Caco-2 (cell line): ENCODE data around the gene TBC1D2. TPM values are rescaled to one million over a fixed set of nuclear protein-coding genes. Genes with fewer than 3 reads are reported as not detected.

Source experiments
- BruUV-seq: library from RNA; stranded (reverse); fragments of 400-500 nt; replicated peaks from 2 replicates; lab custom pipeline; 2021; lab: Mats Ljungman, UMichigan
- CTCF ChIA-PET: fragments of 300-600 bp; sonication (Branson Sonifier 250); formaldehyde crosslinking; loops from one replicate; lab custom pipeline; 2022; ENCODE audit warnings: antibody characterized with exemption; lab: Charles Lee
- POLR2A ChIA-PET: fragments of 300-600 bp; sonication (Branson Sonifier 250); formaldehyde crosslinking; loops from one replicate; lab custom pipeline; 2022; ENCODE audit warnings: antibody characterized with exemption; lab: Charles Lee
- DNase-seq, 2 experiments: peaks; one replicate each; pipeline versions ENCODE4 v3.0.0 to v3.0.0-alpha.2; 2020 to 2022
- H3K27me3 ChIP-seq: replicated peaks from 2 replicates; pipeline ENCODE4 v1.6.0; 2011; ENCODE audit warnings: low read length; ENCODE audit not compliant: control insufficient read depth, insufficient read depth
- H3K36me3 ChIP-seq: 2 replicates; pipeline ENCODE4 v1.5.1; 2011; ENCODE audit warnings: low read length; ENCODE audit not compliant: control insufficient read depth, insufficient read depth
- H3K4me1 ChIP-seq: fragments of 250-450 bp; sonication (Bioruptor Pico); 2 replicates; pipeline ENCODE4 v1.5.1; 2020; ENCODE audit warnings: mild to moderate bottlenecking
- H3K4me3 ChIP-seq: 2 replicates; pipeline ENCODE4 v1.5.1; 2011; ENCODE audit warnings: low read depth, mild to moderate bottlenecking, control low read depth, low read length
- H3K9me3 ChIP-seq: fragments of 250-450 bp; sonication (Bioruptor Pico); 2 replicates; pipeline ENCODE4 v1.5.1; 2020; ENCODE audit warnings: mild to moderate bottlenecking, moderate library complexity
- H3K27ac Mint-ChIP-seq: one replicate; pipeline ENCODE4 v1.8.0; 2022; ENCODE audit warnings: mixed read lengths; ENCODE audit not compliant: unreplicated experiment
- H3K27me3 Mint-ChIP-seq: one replicate; pipeline ENCODE4 v1.8.0; 2022; ENCODE audit warnings: mixed read lengths; ENCODE audit not compliant: insufficient read depth, unreplicated experiment
- H3K36me3 Mint-ChIP-seq: one replicate; pipeline ENCODE4 v1.8.0; 2022; ENCODE audit warnings: mild to moderate bottlenecking, mixed read lengths; ENCODE audit not compliant: insufficient read depth, unreplicated experiment
- H3K4me1 Mint-ChIP-seq: one replicate; pipeline ENCODE4 v1.8.0; 2022; ENCODE audit warnings: low read depth, mixed read lengths; ENCODE audit not compliant: unreplicated experiment
- H3K4me3 Mint-ChIP-seq: one replicate; pipeline ENCODE4 v1.8.0; 2022; ENCODE audit warnings: mild to moderate bottlenecking, moderate library complexity, mixed read lengths; ENCODE audit not compliant: unreplicated experiment
- H3K9me3 Mint-ChIP-seq: one replicate; pipeline ENCODE4 v1.8.0; 2022; ENCODE audit warnings: mixed read lengths; ENCODE audit not compliant: unreplicated experiment
- CTCF ChIP-seq, 2 experiments: fragments of 200-600 bp in 1 of 2; IDR thresholded peaks; 1 replicate in 1 of 2; 2 replicates in 1 of 2; pipeline versions ENCODE4 v1.5.1 to v1.8.0; 2011 to 2022; ENCODE audit warnings: antibody characterized with exemption in 1 of 2, control low read depth in 1 of 2, inconsistent platforms in 1 of 2, low read depth in 1 of 2, low read length in 1 of 2, mild to moderate bottlenecking in 1 of 2, moderate library complexity in 1 of 2; ENCODE audit not compliant: insufficient read depth in 1 of 2, severe bottlenecking in 1 of 2, unreplicated experiment in 1 of 2
- intact Hi-C: fragments of 100-400 bp; cut with micrococcal nuclease; formaldehyde crosslinking; loops from one replicate; pipeline ENCODE4 v1.10.0; 2022; ENCODE audit not compliant: unreplicated experiment
- total RNA-seq: library from RNA; stranded (reverse); gene quantifications from 2 replicates; pipeline ENCODE4 v1.2.3, GENCODE V29; 2022

Gene TBC1D2
- total RNA-seq, 1 experiment from 2014 or later, result 8.5 TPM

GRCh38 chr9:98185611-98186171, 69.8 kb downstream of the TBC1D2 start:
- H3K36me3 ChIP-seq, result no peaks in the 10 kb centered on the region
- Mint-ChIP-seq H3K36me3 (peaks cover 22% of the 10 kb centered on the region), H3K4me3 (no peak overlapping the region), H3K4me1 (peaks cover 36% of the 10 kb centered on the region), H3K27me3 (no peaks in the 10 kb centered on the region), H3K27ac (no peak overlapping the region), H3K9me3 (no peaks in the 10 kb centered on the region)
- H3K4me1 ChIP-seq, result peaks cover 36% of the 10 kb centered on the region
- H3K9me3 ChIP-seq, result no peaks in the 10 kb centered on the region
- TF ChIP-seq CTCF (IDR thresholded peaks at IDR 0.05; ENCODE audit: insufficient read depth in 1 of 2, low read depth in 1 of 2, low read length in 1 of 2, severe bottlenecking in 1 of 2, unreplicated experiment in 1 of 2), result no peak
- no peak for DNase-seq
- ChIA-PET CTCF (interaction anchor here (0.7 kb wide), 1 partner anchor 61 kb away, joined by 4 read pairs; no protein-coding TSS in a partner anchor), POLR2A (no interaction called here)
- BruUV-seq, result no TSS peak
- intact Hi-C loops, result no loop called here
- no peak overlapping the region for H3K4me3 ChIP-seq
- H3K27me3 ChIP-seq, result no peaks in the 10 kb centered on the region

DNA sequence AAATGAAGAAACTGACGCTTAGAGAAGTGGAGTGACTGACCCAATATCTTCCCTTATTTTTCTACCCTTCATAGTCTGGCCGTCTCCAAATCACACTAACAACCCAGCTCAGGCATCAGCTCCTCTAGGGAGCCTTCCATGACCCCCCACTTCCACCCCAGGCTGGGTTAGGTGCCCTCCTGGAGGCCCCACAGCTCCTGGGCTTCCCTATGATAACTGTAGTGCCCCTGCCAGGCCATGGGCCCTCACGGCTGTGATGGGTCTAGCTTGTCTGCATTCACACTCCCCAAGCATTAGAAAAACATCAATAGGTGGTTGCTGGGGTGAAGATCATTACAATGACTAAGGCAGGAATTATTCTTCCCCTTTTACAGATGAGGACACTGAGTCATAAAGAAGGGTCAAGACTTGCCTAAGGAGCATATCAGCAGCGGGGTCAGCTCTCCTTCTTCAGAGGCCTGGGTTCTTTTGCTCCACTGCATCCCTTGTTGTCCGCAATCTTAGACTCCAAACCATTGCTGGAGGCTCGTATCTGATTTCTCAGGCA, 70.4 kb downstream of the TBC1D2 start:
- no peak overlapping the region for H3K4me3 Mint-ChIP-seq
- no peaks in the 10 kb centered on the region for H3K9me3 Mint-ChIP-seq
- intact Hi-C loops, result no loop called here
- no peaks in the 10 kb centered on the region for H3K27me3 ChIP-seq
- no peak for TF ChIP-seq CTCF (IDR thresholded peaks at IDR 0.05; ENCODE audit: insufficient read depth in 1 of 2, low read depth in 1 of 2, low read length in 1 of 2, severe bottlenecking in 1 of 2, unreplicated experiment in 1 of 2)
- POLR2A ChIA-PET, result no interaction called here
- H3K4me1 Mint-ChIP-seq, result peaks cover 32% of the 10 kb centered on the region
- CTCF ChIA-PET, result no interaction called here
- H3K36me3 Mint-ChIP-seq, result peaks cover 19% of the 10 kb centered on the region
- H3K27ac Mint-ChIP-seq, result no peak overlapping the region
- H3K4me3 ChIP-seq, result no peak overlapping the region
- H3K27me3 Mint-ChIP-seq, result no peaks in the 10 kb centered on the region
- H3K4me1 ChIP-seq, result peaks cover 30% of the 10 kb centered on the region
- no peaks in the 10 kb centered on the region for H3K36me3 ChIP-seq
- no TSS peak for BruUV-seq
- no peaks in the 10 kb centered on the region for H3K9me3 ChIP-seq
- DNase-seq, result no peak

DNA sequence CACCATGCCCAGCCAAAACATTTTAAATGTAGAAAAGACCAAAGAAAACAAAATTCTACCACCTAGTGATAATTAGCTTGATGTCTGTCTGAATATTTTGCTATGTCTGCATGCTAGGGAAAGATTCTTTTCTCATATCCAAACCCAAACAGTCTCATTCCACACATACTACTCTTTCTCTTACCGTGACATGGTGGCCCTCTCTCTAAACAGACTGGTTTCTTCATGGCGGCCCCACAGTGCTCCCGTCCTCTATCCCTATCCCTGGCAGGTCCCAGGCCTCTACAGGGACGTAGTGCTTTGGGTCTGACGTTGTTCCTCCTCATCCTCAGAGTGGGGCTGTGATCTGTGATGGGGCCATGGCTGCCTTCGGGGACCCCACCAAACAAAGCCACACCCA, 71.1 kb downstream of the TBC1D2 start:
- no peaks in the 10 kb centered on the region for H3K36me3 ChIP-seq
- Mint-ChIP-seq H3K36me3 (peaks cover 15% of the 10 kb centered on the region), H3K9me3 (no peaks in the 10 kb centered on the region), H3K27ac (no peak overlapping the region), H3K27me3 (no peaks in the 10 kb centered on the region), H3K4me3 (no peak overlapping the region), H3K4me1 (peaks cover 31% of the 10 kb centered on the region)
- intact Hi-C loops, result no loop called here
- CTCF ChIA-PET, result no interaction called here
- no peaks in the 10 kb centered on the region for H3K27me3 ChIP-seq
- DNase-seq, result no peak
- no peak overlapping the region for H3K4me3 ChIP-seq
- BruUV-seq, result no TSS peak
- no peaks in the 10 kb centered on the region for H3K9me3 ChIP-seq
- POLR2A ChIA-PET, result no interaction called here
- H3K4me1 ChIP-seq, result peaks cover 22% of the 10 kb centered on the region
- TF ChIP-seq CTCF (IDR thresholded peaks at IDR 0.05; ENCODE audit: insufficient read depth in 1 of 2, low read depth in 1 of 2, low read length in 1 of 2, severe bottlenecking in 1 of 2, unreplicated experiment in 1 of 2), result no peak
